Suppressor macrophage treated with lipopolysaccharide for 4 hours (primary cell): Measurements from ENCODE around the gene ZNF467.

Experiments used
- DNase-seq: peaks from one replicate; pipeline ENCODE4 v3.0.0-alpha.2; 2020

ZNF467 gene

GRCh38 chr7:149773446-149774236 lies at the start of gene ZNF467:
Gene ZNF467 (minus strand): TSS chr7:149773588. CDS start chr7:149771032, 2,556 bp downstream.
- DNase-seq, result no peak

- DNase-seq, result no peak
Measured at GRCh38 chr7:149822353-149822943, 49.1 kb upstream of the ZNF467 start.

GRCh38 chr7:149821191-149822148 lies 48.1 kb upstream of the ZNF467 start:
- no peak for DNase-seq

- no peak for DNase-seq
Measured at GRCh38 chr7:149820622-149821190, 47.3 kb upstream of the ZNF467 start.

GRCh38 chr7:149819961-149820340 lies 46.6 kb upstream of the ZNF467 start:
- no peak for DNase-seq

- no peak for DNase-seq
Measured at GRCh38 chr7:149819141-149819960, 46.0 kb upstream of the ZNF467 start.

GRCh38 chr7:149818536-149818840 lies 45.1 kb upstream of the ZNF467 start:
- no peak for DNase-seq

- no peak for DNase-seq
Measured at GRCh38 chr7:149817836-149818535, 44.6 kb upstream of the ZNF467 start.

GRCh38 chr7:149817301-149817771 lies 43.9 kb upstream of the ZNF467 start:
- no peak for DNase-seq

- no peak for DNase-seq
Measured at GRCh38 chr7:149816794-149817193, 43.4 kb upstream of the ZNF467 start.

GRCh38 chr7:149816267-149816751 lies 42.9 kb upstream of the ZNF467 start:
- no peak for DNase-seq

GRCh38 chr7:149815661-149816266 lies 42.4 kb upstream of the ZNF467 start:
- no peak for DNase-seq

- DNase-seq, result no peak
Measured at GRCh38 chr7:149815121-149815520, 41.7 kb upstream of the ZNF467 start.

- no peak for DNase-seq
Measured at GRCh38 chr7:149814494-149814893, 41.1 kb upstream of the ZNF467 start.

- DNase-seq, result no peak
Measured at GRCh38 chr7:149813254-149814035, 40.1 kb upstream of the ZNF467 start.

GRCh38 chr7:149811831-149812490 lies 38.6 kb upstream of the ZNF467 start:
- DNase-seq, result no peak

- no peak for DNase-seq
Measured at GRCh38 chr7:149811221-149811620, 37.8 kb upstream of the ZNF467 start.

GRCh38 chr7:149809215-149809614 lies 35.8 kb upstream of the ZNF467 start:
- no peak for DNase-seq

GRCh38 chr7:149808311-149808710 lies 34.9 kb upstream of the ZNF467 start:
- DNase-seq, result no peak

- no peak for DNase-seq
Measured at GRCh38 chr7:149806726-149807125, 33.3 kb upstream of the ZNF467 start.
